Endodermal cell (in vitro differentiated cells): ENCODE results near the gene OXSR1. TPM values are rescaled to one million over a fixed set of nuclear protein-coding genes. Genes with fewer than 3 reads are reported as not detected.

Experiments used
- DNase-seq: peaks from one replicate; pipeline ENCODE4 v3.0.0-alpha.2; 2017
- H3K27ac ChIP-seq: 2 replicates; pipeline ENCODE4 v1.5.1; 2013; ENCODE audit warnings: mild to moderate bottlenecking, low read depth, low read length, moderate library complexity
- H3K27me3 ChIP-seq: 2 replicates; pipeline ENCODE4 v1.6.1; 2013; ENCODE audit warnings: mild to moderate bottlenecking, low read length, moderate library complexity; ENCODE audit not compliant: insufficient read depth, control insufficient read depth, poor library complexity, severe bottlenecking
- H3K36me3 ChIP-seq: 2 replicates; pipeline ENCODE4 v1.7.0; 2013; ENCODE audit warnings: mild to moderate bottlenecking, low read length, moderate library complexity; ENCODE audit not compliant: control insufficient read depth, insufficient read depth
- H3K4me1 ChIP-seq: one replicate; pipeline ENCODE4 v1.7.0; 2013; ENCODE audit warnings: low read length; ENCODE audit not compliant: control insufficient read depth, insufficient read depth
- H3K4me3 ChIP-seq: 2 replicates; pipeline ENCODE4 v1.5.1; 2013; ENCODE audit warnings: mild to moderate bottlenecking, low read length, moderate library complexity
- H3K9ac ChIP-seq: 2 replicates; pipeline ENCODE4 v1.6.1; 2013; ENCODE audit warnings: mild to moderate bottlenecking, low read length, moderate library complexity; ENCODE audit not compliant: poor library complexity, severe bottlenecking; ENCODE audit errors: extremely low read depth
- H3K9me3 ChIP-seq: 2 replicates; pipeline ENCODE4 v1.6.1; 2013; ENCODE audit warnings: mild to moderate bottlenecking, low read length, moderate library complexity; ENCODE audit not compliant: control insufficient read depth
- H3K27ac Mint-ChIP-seq: 2 replicates; pipeline ENCODE4 v1.8.0; 2020; ENCODE audit warnings: mixed read lengths
- H3K27me3 Mint-ChIP-seq: 2 replicates; pipeline ENCODE4 v1.8.0; 2021; ENCODE audit warnings: mild to moderate bottlenecking, mixed read lengths; ENCODE audit not compliant: insufficient read depth
- H3K36me3 Mint-ChIP-seq: 2 replicates; pipeline ENCODE4 v1.8.0; 2020; ENCODE audit warnings: low read depth, mixed read lengths
- H3K4me1 Mint-ChIP-seq: 2 replicates; pipeline ENCODE4 v1.8.0; 2020; ENCODE audit warnings: mixed read lengths
- H3K4me3 Mint-ChIP-seq: 2 replicates; pipeline ENCODE4 v1.8.0; 2020; ENCODE audit warnings: mild to moderate bottlenecking, moderate library complexity, mixed read lengths
- H3K9me3 Mint-ChIP-seq: 2 replicates; pipeline ENCODE4 v1.8.0; 2020; ENCODE audit warnings: mild to moderate bottlenecking, mixed read lengths
- WGBS, 2 experiments: methylation state at CpG; one replicate each; pipeline versions ENCODE4 v1.1.5 to v1.1.7; 2013; ENCODE audit warnings: missing lambda C conversion rate in 2 of 2, mixed read lengths in 1 of 2; ENCODE audit not compliant: insufficient coverage in 1 of 2, insufficient read length in 1 of 2; 5-methylcytosine and 5-hydroxymethylcytosine counted together
- total RNA-seq, 2 donors: library from RNA; stranded (reverse); fragmentation: NEBNext Ultra II Directional in 1 of 2; extraction: Animal tissue kit (Norgen Biotek cat#: 25700) in 1 of 2; gene quantifications; 2 replicates in 1 of 2; 3 replicates in 1 of 2; pipeline ENCODE4 v1.2.1, GENCODE V29; 2021
- TF ChIP-seq, protein P1 (sequence below): fragments of 200-600 bp; sonication (generic); conservative IDR thresholded peaks from 2 replicates; pipeline ENCODE4 v1.5.0; 2021; ENCODE audit warnings: antibody characterized with exemption, mild to moderate bottlenecking

The OXSR1 gene
- total RNA-seq, 2 donors from 2014 or later = 41.9 to 55.5 TPM

DNA sequence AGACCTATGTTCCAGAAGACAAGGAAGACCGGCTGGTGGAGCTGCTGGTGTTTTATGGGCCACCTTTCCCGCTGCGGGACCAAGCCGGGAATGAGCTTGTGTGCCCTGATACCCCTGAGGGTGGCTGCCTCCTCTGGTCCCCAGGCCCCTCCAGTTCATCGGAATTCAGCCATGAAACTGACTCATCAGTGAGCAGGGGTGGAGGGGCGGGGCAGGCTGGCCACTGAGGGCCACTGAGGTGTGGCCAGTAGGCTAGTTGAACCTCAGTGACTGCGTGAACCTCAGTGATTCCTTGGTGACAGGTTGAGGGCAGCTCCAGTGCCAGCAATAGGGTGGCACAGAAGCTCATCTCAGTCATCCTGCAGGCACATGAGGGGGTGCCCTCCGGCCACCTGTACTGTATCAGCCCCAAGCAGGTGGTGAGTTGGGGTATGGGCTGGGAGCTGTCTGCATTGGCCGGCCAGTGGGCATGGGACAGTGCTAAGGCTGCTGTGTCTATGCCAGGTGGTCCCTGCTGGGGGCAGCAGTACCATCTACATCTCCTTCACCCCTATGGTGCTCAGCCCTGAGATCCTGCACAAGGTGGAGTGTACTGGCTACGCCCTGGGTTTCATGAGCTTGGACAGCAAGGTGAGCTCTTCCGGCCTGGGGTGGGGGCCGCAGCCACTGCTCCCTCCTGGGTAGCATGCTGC is 48.7 kb upstream of the OXSR1 start:
- Histone ChIP-seq H3K9me3 (no peaks in the 10 kb centered on the region), H3K4me3 (no peak overlapping the region), H3K27me3 (no peaks in the 10 kb centered on the region), H3K9ac (no peak overlapping the region), H3K27ac (no peak overlapping the region), H3K36me3 (peaks cover 11% of the 10 kb centered on the region), H3K4me1 (no peaks in the 10 kb centered on the region)
- peaks cover 19% of the 10 kb centered on the region for H3K36me3 Mint-ChIP-seq
- TF ChIP-seq, protein P1, sequence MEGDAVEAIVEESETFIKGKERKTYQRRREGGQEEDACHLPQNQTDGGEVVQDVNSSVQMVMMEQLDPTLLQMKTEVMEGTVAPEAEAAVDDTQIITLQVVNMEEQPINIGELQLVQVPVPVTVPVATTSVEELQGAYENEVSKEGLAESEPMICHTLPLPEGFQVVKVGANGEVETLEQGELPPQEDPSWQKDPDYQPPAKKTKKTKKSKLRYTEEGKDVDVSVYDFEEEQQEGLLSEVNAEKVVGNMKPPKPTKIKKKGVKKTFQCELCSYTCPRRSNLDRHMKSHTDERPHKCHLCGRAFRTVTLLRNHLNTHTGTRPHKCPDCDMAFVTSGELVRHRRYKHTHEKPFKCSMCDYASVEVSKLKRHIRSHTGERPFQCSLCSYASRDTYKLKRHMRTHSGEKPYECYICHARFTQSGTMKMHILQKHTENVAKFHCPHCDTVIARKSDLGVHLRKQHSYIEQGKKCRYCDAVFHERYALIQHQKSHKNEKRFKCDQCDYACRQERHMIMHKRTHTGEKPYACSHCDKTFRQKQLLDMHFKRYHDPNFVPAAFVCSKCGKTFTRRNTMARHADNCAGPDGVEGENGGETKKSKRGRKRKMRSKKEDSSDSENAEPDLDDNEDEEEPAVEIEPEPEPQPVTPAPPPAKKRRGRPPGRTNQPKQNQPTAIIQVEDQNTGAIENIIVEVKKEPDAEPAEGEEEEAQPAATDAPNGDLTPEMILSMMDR = no peak
- H3K4me3 Mint-ChIP-seq = no peak overlapping the region
- H3K27me3 Mint-ChIP-seq = peaks cover 9% of the 10 kb centered on the region
- no peak for DNase-seq
- H3K9me3 Mint-ChIP-seq = no peaks in the 10 kb centered on the region
- H3K27ac Mint-ChIP-seq = no peak overlapping the region
- H3K4me1 Mint-ChIP-seq = no peaks in the 10 kb centered on the region
- WGBS, 2 experiments = 96 to 100% methylated on average over 10 to 12 of the region's 12 CpGs

DNA sequence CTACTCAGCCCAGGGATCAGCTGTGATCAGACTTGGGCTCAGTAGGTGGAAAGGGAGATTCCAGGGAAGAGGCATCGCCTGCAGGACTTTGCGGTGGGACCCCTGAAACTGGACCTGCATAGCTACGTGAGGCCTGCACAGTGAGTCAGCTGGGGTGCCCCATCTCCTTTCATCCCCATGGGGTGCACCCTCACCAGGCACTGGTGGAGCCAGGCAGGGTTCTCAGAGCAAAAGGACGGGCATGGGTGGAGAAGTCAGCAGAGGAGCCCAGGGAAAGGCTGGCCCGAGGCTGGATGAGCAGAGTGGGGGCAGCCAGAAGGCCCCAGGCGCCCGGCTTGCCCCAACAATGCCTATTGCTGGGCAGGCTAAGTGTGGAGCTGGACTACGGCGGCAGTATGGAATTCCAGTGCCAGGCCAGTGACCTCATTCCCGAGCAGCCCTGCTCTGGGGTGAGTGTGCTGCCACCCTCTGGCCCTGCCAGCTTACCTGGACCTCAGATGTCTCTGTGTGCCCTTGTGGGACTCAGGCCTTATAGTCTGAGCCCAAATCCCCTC is 48.1 kb upstream of the OXSR1 start:
- H3K4me3 ChIP-seq = no peak overlapping the region
- Mint-ChIP-seq H3K4me1 (no peaks in the 10 kb centered on the region), H3K36me3 (peaks cover 23% of the 10 kb centered on the region), H3K9me3 (no peaks in the 10 kb centered on the region), H3K27me3 (peaks cover 9% of the 10 kb centered on the region), H3K4me3 (no peak overlapping the region), H3K27ac (no peak overlapping the region)
- no peaks in the 10 kb centered on the region for H3K27me3 ChIP-seq
- DNase-seq = no peak
- TF ChIP-seq, protein P1 = no peak
- peaks cover 12% of the 10 kb centered on the region for H3K36me3 ChIP-seq
- H3K4me1 ChIP-seq = no peaks in the 10 kb centered on the region
- no peak overlapping the region for H3K9ac ChIP-seq
- no peaks in the 10 kb centered on the region for H3K9me3 ChIP-seq
- 92 to 95% methylated on average over 8 to 10 of the region's 10 CpGs for WGBS, 2 experiments
- H3K27ac ChIP-seq = no peak overlapping the region

DNA sequence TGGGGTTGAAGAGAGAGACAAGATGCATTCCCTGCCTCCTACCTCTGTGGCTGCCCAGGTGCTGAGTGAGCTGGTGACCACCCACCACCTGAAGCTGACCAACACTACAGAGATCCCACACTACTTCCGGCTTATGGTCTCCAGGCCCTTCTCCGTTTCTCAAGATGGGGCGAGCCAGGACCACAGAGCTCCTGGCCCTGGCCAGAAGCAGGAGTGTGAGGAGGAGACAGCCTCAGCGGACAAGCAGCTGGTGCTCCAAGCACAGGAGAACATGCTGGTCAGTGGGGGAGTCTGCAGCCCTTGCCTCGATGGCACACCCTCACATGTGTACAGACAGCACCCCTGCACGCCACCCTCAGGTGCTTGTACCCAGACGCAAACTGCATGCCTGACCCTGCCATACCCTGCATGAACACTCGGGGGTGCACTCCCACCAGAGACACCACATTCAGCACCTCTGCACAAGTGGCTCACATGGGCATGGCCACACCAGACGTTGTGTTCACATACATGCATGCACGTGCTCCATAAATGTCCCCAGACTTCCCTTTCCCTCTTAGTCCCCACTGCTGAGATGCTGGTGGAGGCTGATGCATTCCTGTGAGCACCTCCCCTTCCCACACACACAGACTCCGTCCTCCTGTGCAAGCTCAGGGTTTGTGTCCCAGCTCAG is 47.5 kb upstream of the OXSR1 start:
- no peak overlapping the region for H3K4me3 ChIP-seq
- peak; percentile 89 for DNase-seq
- H3K27me3 ChIP-seq = no peaks in the 10 kb centered on the region
- H3K27me3 Mint-ChIP-seq = peaks cover 9% of the 10 kb centered on the region
- no peak overlapping the region for H3K27ac ChIP-seq
- no peak overlapping the region for H3K27ac Mint-ChIP-seq
- no peaks in the 10 kb centered on the region for H3K9me3 ChIP-seq
- peaks cover 29% of the 10 kb centered on the region for H3K36me3 Mint-ChIP-seq
- 77 to 78% methylated on average over 5 to 11 of the region's 11 CpGs for WGBS, 2 experiments
- H3K4me3 Mint-ChIP-seq = no peak overlapping the region
- no peak overlapping the region for H3K9ac ChIP-seq
- no peaks in the 10 kb centered on the region for H3K4me1 Mint-ChIP-seq
- no peaks in the 10 kb centered on the region for H3K4me1 ChIP-seq
- TF ChIP-seq, protein P1 = peak; percentile 83
- peaks cover 19% of the 10 kb centered on the region for H3K36me3 ChIP-seq
- H3K9me3 Mint-ChIP-seq = no peaks in the 10 kb centered on the region
